Left lung (tissue), 10 donors: ENCODE data around the gene SOX13. TPM values are rescaled to one million over a fixed set of nuclear protein-coding genes. Genes with fewer than 3 reads are reported as not detected.

Experiments
- ATAC-seq: fragments of 200-7000 bp; cut with Tn5 transposase; one replicate; pipeline ENCODE4 v1.9.1; 2020; ENCODE audit warnings: moderate library complexity
- DNase-seq, 4 donors: peaks; one replicate each; pipeline ENCODE4 v3.0.0-alpha.2; 2013 to 2020
- H3K27ac ChIP-seq, 2 donors: fragments of 200-600 bp; sonication (generic) in 1 of 2; one replicate each; pipeline versions ENCODE4 v1.5.0 to v1.8.0; 2020 to 2021
- H3K27me3 ChIP-seq, 2 donors: fragments of 200-600 bp; sonication (generic) in 1 of 2; one replicate each; pipeline versions ENCODE4 v1.5.0 to v1.8.0; 2020 to 2021
- H3K36me3 ChIP-seq, 2 donors: fragments of 200-600 bp; sonication (generic) in 1 of 2; one replicate each; pipeline versions ENCODE4 v1.5.0 to v1.8.0; 2020 to 2021
- H3K4me1 ChIP-seq, 2 donors: fragments of 200-600 bp; one replicate each; pipeline ENCODE4 v1.8.0; 2021
- H3K4me3 ChIP-seq, 2 donors: fragments of 200-600 bp; sonication (generic) in 1 of 2; one replicate each; pipeline versions ENCODE4 v1.5.0 to v1.8.0; 2020 to 2021; ENCODE audit warnings: mild to moderate bottlenecking in 1 of 2
- H3K9me3 ChIP-seq, 2 donors: fragments of 200-600 bp; sonication (generic) in 1 of 2; one replicate each; pipeline versions ENCODE4 v1.5.0 to v1.8.0; 2020 to 2021
- CTCF ChIP-seq, 2 donors: fragments of 200-600 bp; sonication (generic) in 1 of 2; IDR thresholded peaks; one replicate each; pipeline versions ENCODE4 v1.5.0 to v1.8.0; 2021; ENCODE audit warnings: antibody characterized with exemption in 2 of 2
- intact Hi-C, 2 donors: fragments of 100-400 bp; cut with DNase I; formaldehyde crosslinking; loops; one replicate each; pipeline versions ENCODE4 v1.11.2 to v1.14.2; 2022
- polyA plus RNA-seq, 6 donors: library from polyadenylated mRNA; unstranded; fragments of 120-200 nt; gene quantifications; one replicate each; pipeline ENCODE4 v1.2.1, GENCODE V29; 2013; ENCODE audit not compliant: insufficient read length in 6 of 6
- total RNA-seq, 2 donors: library from RNA; stranded (reverse); fragmentation: NEBNext Ultra II Directional; extraction: Animal tissue kit (Norgen Biotek cat#: 25700); gene quantifications; one replicate each; pipeline ENCODE4 v1.2.1, GENCODE V29; 2021
- donor health status: DM: no; HTN: yes; CAD: no.
- donor health status: DM: no; HTN: no; CAD: no.

The SOX13 gene
- total and polyA plus RNA-seq, 8 donors: 41.7 to 62.8 (median 49.1) TPM

- Histone ChIP-seq H3K27me3 (no peaks in the 10 kb centered on the region), H3K9me3 (no peaks in the 10 kb centered on the region), H3K4me3 (no peak overlapping the region), H3K4me1 (peaks cover 6 to 32% of the 10 kb centered on the region in 2 donors), H3K36me3 (peaks cover 0 to 35% of the 10 kb centered on the region in 2 donors), H3K27ac (peak overlapping the region in 1 of 2 donors; percentile 28)
- intact Hi-C loops: loop anchor here (5.0 to 10.0 kb wide), 3 partner anchors 53 to 255 kb away; partner anchors contain the start of gene SOX13 (in 1 of the 2)
- TF ChIP-seq CTCF (IDR thresholded peaks at IDR 0.05): peak; percentile 87 to 89
- ATAC-seq (peak; percentile 57), DNase-seq (peak in 2 of 4 donors; percentile 59 to 78)
These were observed 54.8 kb downstream of the SOX13 start for GRCh38 chr1:204127597-204128242.

GRCh38 chr1:204128464-204128963 is 55.6 kb downstream of the SOX13 start:
- Histone ChIP-seq H3K36me3 (peaks cover 0 to 27% of the 10 kb centered on the region in 2 donors), H3K4me3 (no peak overlapping the region), H3K4me1 (peaks cover 6 to 32% of the 10 kb centered on the region in 2 donors), H3K27ac (no peak overlapping the region), H3K9me3 (no peaks in the 10 kb centered on the region), H3K27me3 (no peaks in the 10 kb centered on the region)
- ATAC-seq (no peak), DNase-seq (no peak)
- no peak for TF ChIP-seq CTCF (IDR thresholded peaks at IDR 0.05)
- intact Hi-C loops: loop anchor here (5.0 to 10.0 kb wide), 3 partner anchors 54 to 256 kb away; partner anchors contain the start of gene SOX13 (in 1 of the 2)

GRCh38 chr1:204128964-204129896 is 56.3 kb downstream of the SOX13 start:
- Histone ChIP-seq H3K9me3 (no peaks in the 10 kb centered on the region), H3K4me3 (peak overlapping the region in 1 of 2 donors; percentile 3), H3K27me3 (no peaks in the 10 kb centered on the region), H3K27ac (no peak overlapping the region), H3K36me3 (peaks cover 0 to 21% of the 10 kb centered on the region in 2 donors), H3K4me1 (peaks cover 6 to 32% of the 10 kb centered on the region in 2 donors)
- peak; percentile 93 to 94 for TF ChIP-seq CTCF (IDR thresholded peaks at IDR 0.05)
- ATAC-seq: peak; percentile 94
- intact Hi-C loops: loop anchor here (5.0 to 10.0 kb wide), 3 partner anchors 54 to 257 kb away; partner anchors contain the start of gene SOX13 (in 1 of the 2)
- peak; percentile 67 to 95 (median 78) for DNase-seq

- H3K4me1 ChIP-seq: peaks cover 6 to 32% of the 10 kb centered on the region in 2 donors
- no peak for ATAC-seq
- DNase-seq: no peak
- H3K36me3 ChIP-seq: peaks cover 0 to 13% of the 10 kb centered on the region in 2 donors
- no peaks in the 10 kb centered on the region for H3K27me3 ChIP-seq
- no peak overlapping the region for H3K4me3 ChIP-seq
- intact Hi-C loops: no loop called here
- peak overlapping the region in 1 of 2 donors; percentile 45 for H3K27ac ChIP-seq
- TF ChIP-seq CTCF (IDR thresholded peaks at IDR 0.05): no peak
- H3K9me3 ChIP-seq: no peaks in the 10 kb centered on the region
These were observed 57.3 kb downstream of the SOX13 start for GRCh38 chr1:204130178-204130577.
